ENCODE measurements around the gene SOWAHB. TPM values are rescaled to one million over a fixed set of nuclear protein-coding genes. Genes with fewer than 3 reads are reported as not detected.

The SOWAHB gene, protein sequence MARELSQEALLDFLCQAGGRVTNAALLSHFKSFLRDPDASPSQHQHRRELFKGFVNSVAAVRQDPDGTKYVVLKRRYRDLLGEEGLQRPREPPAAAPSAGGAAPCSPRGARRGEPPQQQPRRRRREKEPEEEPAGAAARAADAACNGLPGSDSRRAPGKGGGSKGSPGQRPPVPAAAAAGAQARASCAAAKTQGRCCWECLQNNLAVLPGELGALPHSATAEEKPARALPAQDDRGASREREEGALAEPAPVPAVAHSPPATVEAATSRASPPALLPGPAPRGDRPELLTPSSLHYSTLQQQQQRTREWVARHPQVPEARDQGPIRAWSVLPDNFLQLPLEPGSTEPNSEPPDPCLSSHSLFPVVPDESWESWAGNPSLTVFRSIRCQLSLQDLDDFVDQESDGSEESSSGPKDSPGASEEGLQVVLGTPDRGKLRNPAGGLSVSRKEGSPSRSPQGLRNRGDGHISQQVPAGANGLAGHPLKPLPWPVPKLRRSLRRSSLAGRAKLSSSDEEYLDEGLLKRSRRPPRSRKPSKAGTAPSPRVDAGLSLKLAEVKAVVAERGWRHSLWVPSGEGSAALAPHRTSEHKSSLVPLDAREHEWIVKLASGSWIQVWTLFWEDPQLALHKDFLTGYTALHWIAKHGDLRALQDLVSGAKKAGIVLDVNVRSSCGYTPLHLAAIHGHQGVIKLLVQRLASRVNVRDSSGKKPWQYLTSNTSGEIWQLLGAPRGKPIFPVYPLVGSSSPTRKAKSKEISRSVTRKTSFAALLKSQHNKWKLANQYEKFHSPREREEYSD
- total RNA-seq = not detected

DNA sequence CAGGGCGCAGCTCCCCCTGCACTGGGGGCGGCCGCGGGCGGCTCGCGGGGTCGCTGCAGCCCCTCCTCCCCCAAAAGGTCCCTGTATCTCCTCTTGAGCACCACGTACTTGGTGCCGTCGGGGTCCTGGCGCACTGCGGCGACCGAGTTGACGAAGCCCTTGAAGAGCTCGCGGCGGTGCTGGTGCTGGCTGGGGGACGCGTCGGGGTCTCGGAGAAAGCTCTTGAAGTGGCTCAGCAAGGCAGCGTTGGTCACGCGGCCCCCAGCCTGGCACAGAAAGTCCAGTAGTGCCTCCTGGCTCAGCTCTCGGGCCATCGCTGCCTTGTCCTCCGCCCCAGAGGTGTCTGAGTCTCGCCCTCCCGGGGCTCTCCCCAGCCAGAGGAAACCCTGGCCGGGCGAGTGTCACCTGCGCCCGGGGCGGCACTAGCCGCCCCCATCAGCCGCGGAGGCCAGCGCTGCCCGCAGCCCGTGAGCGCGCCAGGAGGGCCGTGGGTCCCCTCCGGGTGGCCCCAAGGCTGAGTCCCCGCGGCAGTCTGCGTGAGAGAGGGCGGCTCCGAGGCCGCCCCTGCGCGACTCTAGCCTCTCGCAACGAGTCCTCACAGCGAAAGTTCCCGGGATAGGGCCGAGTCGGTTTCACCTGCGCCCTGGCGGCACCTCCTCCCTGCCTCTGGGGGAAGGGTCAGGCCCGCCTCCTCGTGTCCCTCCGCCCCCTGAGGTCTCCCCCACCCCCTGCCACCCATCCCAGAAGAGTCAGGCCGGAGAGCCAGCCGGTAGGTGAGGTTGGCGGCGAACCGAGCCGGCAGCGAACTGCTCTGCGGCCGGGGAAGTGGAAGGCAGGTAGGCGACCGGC lies at the start of gene SOWAHB:
Gene SOWAHB, minus strand, starts transcription at position 609 of the 849 bp plus-strand sequence. Its CDS starts 295 bp downstream, at position 314.
- no peaks in the 10 kb centered on the region for H3K9me3 ChIP-seq
- peaks cover 0 to 3% of the 10 kb centered on the region in 2 donors for H3K27me3 ChIP-seq

DNA sequence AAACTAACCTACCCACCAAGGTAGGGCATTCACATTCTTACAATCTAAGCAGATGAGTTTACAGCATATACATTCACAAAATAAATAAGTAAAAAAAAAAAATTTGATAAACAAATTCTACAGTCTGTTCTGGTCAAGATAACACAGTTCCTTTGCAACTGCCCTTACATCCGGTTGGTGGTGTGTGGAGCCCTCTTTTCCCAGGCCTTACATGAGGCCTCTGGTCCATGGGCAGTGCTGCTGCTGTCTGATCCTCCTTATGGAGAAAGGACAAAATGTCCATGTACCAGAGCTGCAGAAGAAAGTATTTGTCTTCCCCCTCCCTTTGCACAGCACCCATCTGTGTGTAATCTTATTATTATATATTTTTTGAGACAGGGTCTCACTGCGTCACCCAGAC lies 49.4 kb upstream of the SOWAHB start:
- Histone ChIP-seq H3K27ac (no peak overlapping the region), H3K27me3 (no peaks in the 10 kb centered on the region), H3K4me1 (peaks cover 0 to 32% of the 10 kb centered on the region in 2 donors), H3K4me3 (no peak overlapping the region), H3K36me3 (no peaks in the 10 kb centered on the region), H3K9me3 (no peaks in the 10 kb centered on the region)
- no peak for DNase-seq (ENCODE audit: low spot score)
- TF ChIP-seq, protein P1, sequence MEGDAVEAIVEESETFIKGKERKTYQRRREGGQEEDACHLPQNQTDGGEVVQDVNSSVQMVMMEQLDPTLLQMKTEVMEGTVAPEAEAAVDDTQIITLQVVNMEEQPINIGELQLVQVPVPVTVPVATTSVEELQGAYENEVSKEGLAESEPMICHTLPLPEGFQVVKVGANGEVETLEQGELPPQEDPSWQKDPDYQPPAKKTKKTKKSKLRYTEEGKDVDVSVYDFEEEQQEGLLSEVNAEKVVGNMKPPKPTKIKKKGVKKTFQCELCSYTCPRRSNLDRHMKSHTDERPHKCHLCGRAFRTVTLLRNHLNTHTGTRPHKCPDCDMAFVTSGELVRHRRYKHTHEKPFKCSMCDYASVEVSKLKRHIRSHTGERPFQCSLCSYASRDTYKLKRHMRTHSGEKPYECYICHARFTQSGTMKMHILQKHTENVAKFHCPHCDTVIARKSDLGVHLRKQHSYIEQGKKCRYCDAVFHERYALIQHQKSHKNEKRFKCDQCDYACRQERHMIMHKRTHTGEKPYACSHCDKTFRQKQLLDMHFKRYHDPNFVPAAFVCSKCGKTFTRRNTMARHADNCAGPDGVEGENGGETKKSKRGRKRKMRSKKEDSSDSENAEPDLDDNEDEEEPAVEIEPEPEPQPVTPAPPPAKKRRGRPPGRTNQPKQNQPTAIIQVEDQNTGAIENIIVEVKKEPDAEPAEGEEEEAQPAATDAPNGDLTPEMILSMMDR (IDR thresholded peaks at IDR 0.05) = no peak

More for the DNA sequence above, at the start of gene SOWAHB:
- TF ChIP-seq, protein P1 (IDR thresholded peaks at IDR 0.05) = no peak
- Histone ChIP-seq H3K4me3 (peak within 1 kb of the TSS; percentile 39 to 52), H3K36me3 (no peaks in the 10 kb centered on the region), H3K4me1 (peaks cover 0 to 19% of the 10 kb centered on the region in 2 donors), H3K27ac (no peak within 1 kb of the TSS)
- DNase-seq (ENCODE audit: low spot score) = no peak

DNA sequence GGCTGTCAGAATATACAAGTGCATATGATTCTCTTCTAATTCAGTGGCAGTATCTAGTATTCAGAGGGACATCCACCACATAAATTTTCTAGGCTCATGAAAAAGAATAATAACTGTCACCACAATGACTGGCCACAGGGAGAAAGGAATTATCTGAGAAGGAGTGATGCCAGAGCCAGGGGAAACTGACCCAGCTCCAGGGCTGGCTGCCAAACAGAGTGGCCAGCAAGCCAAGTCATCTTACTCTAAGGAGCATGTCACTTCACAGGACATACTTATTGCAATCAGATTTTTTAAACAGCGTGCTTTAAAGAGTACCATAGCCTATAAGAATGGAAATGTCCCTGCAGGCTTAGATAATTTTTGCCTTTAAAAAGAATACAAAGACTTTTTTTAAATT lies 45.8 kb upstream of the SOWAHB start:
- Histone ChIP-seq H3K36me3 (no peaks in the 10 kb centered on the region), H3K4me1 (peaks cover 0 to 19% of the 10 kb centered on the region in 2 donors), H3K4me3 (no peak overlapping the region), H3K9me3 (no peaks in the 10 kb centered on the region), H3K27ac (no peak overlapping the region), H3K27me3 (no peaks in the 10 kb centered on the region)
- DNase-seq (ENCODE audit: low spot score) = no peak
- TF ChIP-seq, protein P1 (IDR thresholded peaks at IDR 0.05) = no peak

DNA sequence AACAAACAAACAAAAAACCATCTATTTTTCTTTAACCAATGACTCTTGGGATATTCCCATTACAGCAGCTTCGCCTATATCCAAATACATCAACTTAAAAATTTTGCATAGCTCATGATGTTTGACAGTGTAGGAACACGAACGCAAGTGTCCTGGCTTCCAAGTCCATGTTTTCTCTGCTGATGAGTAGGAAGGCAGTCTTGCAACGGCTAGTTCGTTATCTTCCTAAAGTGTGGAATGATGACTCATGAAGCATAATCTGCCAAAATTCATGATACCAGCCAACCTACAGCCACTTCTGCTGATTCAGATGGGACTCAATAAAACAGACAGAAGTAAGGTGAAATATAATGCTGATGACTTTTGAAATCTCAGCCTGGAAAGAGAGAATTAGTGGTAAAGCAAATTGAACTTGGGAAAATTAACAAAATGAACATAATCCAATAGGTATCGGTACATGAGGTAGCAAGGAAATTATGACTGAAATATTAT lies 45.2 kb upstream of the SOWAHB start:
- no peaks in the 10 kb centered on the region for H3K36me3 ChIP-seq
- TF ChIP-seq, protein P1 (IDR thresholded peaks at IDR 0.05) = no peak
- peaks cover 0 to 14% of the 10 kb centered on the region in 2 donors for H3K4me1 ChIP-seq
- H3K4me3 ChIP-seq = no peak overlapping the region
- DNase-seq (ENCODE audit: low spot score) = no peak
- no peaks in the 10 kb centered on the region for H3K9me3 ChIP-seq
- no peak overlapping the region for H3K27ac ChIP-seq
- H3K27me3 ChIP-seq = no peaks in the 10 kb centered on the region

DNA sequence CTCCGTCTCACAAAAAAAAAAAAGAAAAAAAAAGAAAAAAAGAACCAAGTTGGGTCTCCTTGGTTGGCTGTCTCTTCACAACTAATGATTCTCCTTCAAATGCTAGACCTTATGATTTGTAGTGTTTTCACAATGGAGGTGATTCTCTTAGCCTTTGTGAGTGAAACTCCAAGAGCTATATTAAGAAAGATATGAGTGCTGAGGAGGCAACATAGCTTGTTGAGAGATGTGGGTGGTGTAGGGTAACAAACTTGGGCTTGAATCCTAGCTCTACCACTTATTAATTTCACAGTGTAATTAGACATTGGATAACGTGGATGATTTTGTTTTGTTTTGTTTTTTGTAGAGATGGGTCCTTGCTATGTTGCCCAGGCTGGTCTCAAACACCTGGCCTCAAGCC lies 41.2 kb upstream of the SOWAHB start:
- no peaks in the 10 kb centered on the region for H3K36me3 ChIP-seq
- no peak overlapping the region for H3K27ac ChIP-seq
- no peak for DNase-seq (ENCODE audit: low spot score)
- no peaks in the 10 kb centered on the region for H3K9me3 ChIP-seq
- no peaks in the 10 kb centered on the region for H3K27me3 ChIP-seq
- H3K4me1 ChIP-seq = peaks cover 0 to 6% of the 10 kb centered on the region in 2 donors
- no peak overlapping the region for H3K4me3 ChIP-seq
- TF ChIP-seq, protein P1 (IDR thresholded peaks at IDR 0.05) = no peak
